ENCODE data around the gene PSTPIP2. TPM values are rescaled to one million over a fixed set of nuclear protein-coding genes. Genes with fewer than 3 reads are reported as not detected.

The PSTPIP2 gene
- polyA plus RNA-seq, 4 donors = 2.0 to 13.3 (median 4.2) TPM

DNA sequence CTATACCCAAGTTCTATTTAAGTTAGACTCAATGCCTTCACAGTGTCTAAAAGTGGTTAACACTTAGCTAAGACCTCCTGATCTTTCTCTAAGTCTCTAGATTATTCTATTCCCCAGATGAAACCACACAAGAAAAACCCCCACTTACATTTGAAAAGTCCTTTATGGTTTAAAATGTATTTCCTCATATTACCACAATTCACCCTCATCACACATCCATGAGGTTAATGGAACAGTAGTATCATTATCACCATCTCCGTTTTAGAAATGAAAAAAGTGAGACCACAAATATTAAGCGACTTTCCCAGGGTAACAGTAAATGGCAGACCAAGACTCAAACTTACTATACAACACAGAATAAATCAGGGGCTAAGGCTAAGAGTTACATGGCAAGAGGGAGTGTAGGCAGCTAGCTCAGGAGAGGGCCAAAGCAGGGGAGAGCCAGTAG, 133.5 kb downstream of the PSTPIP2 start:
- FAIRE-seq (no peak), DNase-seq (peak in 1 of 2 donors; percentile 22)
- no peaks in the 10 kb centered on the region for H3K27me3 ChIP-seq (ENCODE audit: control insufficient read depth in 3 of 3, insufficient read depth in 3 of 3, low read length in 3 of 3)
- no peak overlapping the region for H3K4me3 ChIP-seq (ENCODE audit: low read depth in 1 of 3, low read length in 3 of 3)
- no peaks in the 10 kb centered on the region for H3K9me3 ChIP-seq (ENCODE audit: control insufficient read depth in 2 of 2, insufficient read depth in 1 of 2, low read depth in 1 of 2, low read length in 1 of 2)
- H3K4me1 ChIP-seq (ENCODE audit: control insufficient read depth in 3 of 3, insufficient read depth in 2 of 3, low read depth in 1 of 3, low read length in 2 of 3) = no peaks in the 10 kb centered on the region
- 54 to 83% (median 67%) methylated on average over 2 of the region's 2 CpGs for WGBS, 3 donors
- H3K27ac ChIP-seq (ENCODE audit: low read depth in 1 of 3, low read length in 2 of 3) = no peak overlapping the region
- peaks cover 9 to 45% (median 18%) of the 10 kb centered on the region in 3 donors for H3K36me3 ChIP-seq (ENCODE audit: control insufficient read depth in 3 of 3, insufficient read depth in 2 of 3, low read depth in 1 of 3, low read length in 3 of 3)

DNA sequence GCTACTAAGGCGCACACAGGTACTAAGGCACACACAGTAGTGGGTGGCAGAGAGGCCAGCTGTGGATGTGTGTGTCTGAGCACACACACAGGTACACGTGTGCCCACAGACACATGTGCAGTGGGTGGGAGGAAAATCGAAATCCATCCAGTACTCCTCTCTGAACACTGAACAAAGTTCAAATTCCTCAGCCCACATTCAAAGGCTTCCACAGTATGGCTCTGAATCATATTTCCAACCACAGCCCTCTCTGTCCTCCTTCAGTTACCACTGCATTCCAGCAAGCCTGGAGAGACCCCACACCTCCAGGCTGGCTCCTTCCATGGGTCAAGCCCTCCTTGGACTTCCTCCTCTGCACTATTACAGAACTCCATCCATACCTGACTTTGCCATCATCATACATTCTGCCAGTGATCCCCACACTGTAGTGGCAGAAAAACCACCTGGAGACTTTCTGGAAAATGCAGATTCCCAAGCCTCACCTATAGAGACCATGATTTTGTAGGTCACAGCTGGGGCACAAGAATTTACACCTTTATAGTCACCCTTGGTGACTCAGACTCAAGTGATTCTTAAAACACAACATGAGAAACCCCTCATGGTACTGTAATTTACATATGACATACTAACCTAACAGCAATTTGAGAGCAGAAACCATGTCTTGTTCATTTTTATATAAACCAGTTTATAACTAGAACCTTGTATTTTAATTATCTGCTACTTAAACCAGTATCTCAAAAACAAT, 136.3 kb downstream of the PSTPIP2 start:
- Histone ChIP-seq H3K27ac (ENCODE audit: low read depth in 1 of 3, low read length in 2 of 3) (no peak overlapping the region), H3K4me3 (ENCODE audit: low read depth in 1 of 3, low read length in 3 of 3) (no peak overlapping the region)
- FAIRE-seq = no peak

More for the DNA sequence above, 136.3 kb downstream of the PSTPIP2 start:
- 65 to 80% (median 75%) methylated on average over 3 of the region's 3 CpGs for WGBS, 3 donors
- Histone ChIP-seq H3K36me3 (ENCODE audit: control insufficient read depth in 3 of 3, insufficient read depth in 2 of 3, low read depth in 1 of 3, low read length in 3 of 3) (peaks cover 10 to 50% (median 11%) of the 10 kb centered on the region in 3 donors), H3K27me3 (ENCODE audit: control insufficient read depth in 3 of 3, insufficient read depth in 3 of 3, low read length in 3 of 3) (no peaks in the 10 kb centered on the region), H3K4me1 (ENCODE audit: control insufficient read depth in 3 of 3, insufficient read depth in 2 of 3, low read depth in 1 of 3, low read length in 2 of 3) (no peaks in the 10 kb centered on the region), H3K9me3 (ENCODE audit: control insufficient read depth in 2 of 2, insufficient read depth in 1 of 2, low read depth in 1 of 2, low read length in 1 of 2) (no peaks in the 10 kb centered on the region)
- peak in 1 of 2 donors; percentile 3 for DNase-seq

Other genes starting within 250 kb of the PSTPIP2 start
- 1 to 10 TPM in 3 of 4 donors, under 1 TPM in 1; 0.90 to 8.6 (median 1.8) TPM for gene SIGLEC15, start 246.6 kb downstream of the PSTPIP2 start, polyA plus RNA-seq
- 10 to 100 TPM in 1 of 4 donors, 1 to 10 TPM in 3; 3.5 to 23.5 (median 4.3) TPM for gene EPG5, start 104.9 kb downstream of the PSTPIP2 start, polyA plus RNA-seq
- 100 to 1,000 TPM; 536 to 675 (median 608) TPM for gene ATP5F1A, start 26.0 kb upstream of the PSTPIP2 start, polyA plus RNA-seq
- gene HAUS1, start 32.1 kb upstream of the PSTPIP2 start, polyA plus RNA-seq = 10 to 100 TPM; 15.7 to 32.7 (median 24.2) TPM